ENCODE measurements around the gene ITGA6.
"Not testable (repeated sequence)": the region's sequence is repeated elsewhere in the genome, so short reads cannot be mapped to it uniquely, and the experiment has no call there.

ITGA6 gene

DNA sequence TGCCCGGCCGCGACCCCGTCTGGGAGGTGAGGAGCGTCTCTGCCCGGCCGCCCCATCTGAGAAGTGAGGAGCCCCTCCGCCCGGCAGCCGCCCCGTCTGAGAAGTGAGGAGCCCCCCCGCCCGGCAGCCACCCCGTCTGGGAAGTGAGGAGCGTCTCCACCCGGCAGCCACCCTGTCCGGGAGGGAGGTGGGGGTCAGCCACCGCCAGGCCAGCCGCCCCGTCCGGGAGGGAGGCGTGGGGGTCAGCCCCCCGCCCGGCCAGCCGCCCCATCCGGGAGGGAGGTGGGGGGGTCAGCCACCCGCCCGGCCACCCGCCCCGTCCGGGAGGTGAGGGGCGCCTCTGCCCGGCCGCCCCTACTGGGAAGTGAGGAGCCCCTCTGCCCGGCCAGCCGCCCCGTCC lies 110.5 kb downstream of the ITGA6 start:
- H3K9me3 ChIP-seq (ENCODE audit: control insufficient read depth, low read length): peaks cover 20% of the 10 kb centered on the region
- H3K4me3 ChIP-seq (ENCODE audit: low read length): not testable (repeated sequence)

DNA sequence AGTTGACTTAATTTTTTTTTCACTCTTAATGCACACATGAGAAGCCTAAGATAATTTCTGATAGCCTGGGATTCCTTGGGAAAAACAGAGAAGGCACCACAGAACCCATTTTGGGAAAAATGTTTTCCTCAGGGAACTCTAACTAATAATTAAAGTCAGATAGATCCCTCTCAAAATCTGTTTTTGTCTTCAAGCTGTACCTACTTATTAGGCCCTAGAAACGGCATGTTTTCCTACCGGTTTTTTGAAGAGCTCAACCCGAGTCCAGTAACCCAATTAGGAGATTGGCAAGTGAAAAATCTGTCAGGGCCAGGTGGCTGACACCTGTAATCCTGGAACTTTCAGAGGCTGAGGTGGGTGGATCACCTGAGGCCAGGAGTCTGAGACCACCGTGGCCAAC lies 112.4 kb downstream of the ITGA6 start:
- no peak for DNase-seq (ENCODE audit: low read depth)
- H3K9me3 ChIP-seq (ENCODE audit: control insufficient read depth, low read length): peaks cover 11% of the 10 kb centered on the region

More for the DNA sequence above, 110.5 kb downstream of the ITGA6 start:
- H3K9ac ChIP-seq (ENCODE audit: low read length); H3K36me3 ChIP-seq (ENCODE audit: control insufficient read depth, insufficient read depth, low read length, severe bottlenecking); H3K4me1 ChIP-seq (ENCODE audit: control insufficient read depth, insufficient read depth, low read length); H3K27me3 ChIP-seq (replicated peaks; ENCODE audit: control insufficient read depth, insufficient read depth, low read length); DNase-seq (ENCODE audit: low read depth): not testable (repeated sequence)

DNA sequence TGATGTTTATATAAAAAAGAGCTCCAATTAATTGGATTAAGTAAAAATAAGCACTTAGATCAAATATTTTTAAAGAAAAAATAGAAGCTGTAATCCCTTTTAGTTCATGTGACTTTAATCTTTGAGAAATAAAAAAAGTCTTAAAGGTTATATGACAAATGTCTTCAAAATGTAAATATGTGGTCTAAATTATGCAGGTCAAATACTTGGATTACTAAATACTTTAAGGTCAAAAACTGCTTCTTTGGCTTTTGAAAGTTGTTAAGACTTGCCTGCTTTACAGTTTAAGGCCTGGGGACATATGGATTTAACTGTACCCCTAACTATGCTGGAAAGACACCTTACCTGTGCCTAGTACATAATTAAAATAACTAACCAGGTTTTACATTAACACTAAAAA lies 113.0 kb downstream of the ITGA6 start:
- H3K36me3 ChIP-seq (ENCODE audit: control insufficient read depth, insufficient read depth, low read length, severe bottlenecking): no peaks in the 10 kb centered on the region
- H3K4me1 ChIP-seq (ENCODE audit: control insufficient read depth, insufficient read depth, low read length): no peaks in the 10 kb centered on the region
- H3K9me3 ChIP-seq (ENCODE audit: control insufficient read depth, low read length): peaks cover 11% of the 10 kb centered on the region
- DNase-seq (ENCODE audit: low read depth): peak; percentile 41
- no peak overlapping the region for H3K9ac ChIP-seq (ENCODE audit: low read length)
- no peak overlapping the region for H3K4me3 ChIP-seq (ENCODE audit: low read length)
- H3K27me3 ChIP-seq (replicated peaks; ENCODE audit: control insufficient read depth, insufficient read depth, low read length): no peaks in the 10 kb centered on the region

More for the DNA sequence above, 112.4 kb downstream of the ITGA6 start:
- no peak overlapping the region for H3K4me3 ChIP-seq (ENCODE audit: low read length)
- H3K36me3 ChIP-seq (ENCODE audit: control insufficient read depth, insufficient read depth, low read length, severe bottlenecking): no peaks in the 10 kb centered on the region
- no peaks in the 10 kb centered on the region for H3K27me3 ChIP-seq (replicated peaks; ENCODE audit: control insufficient read depth, insufficient read depth, low read length)
- H3K9ac ChIP-seq (ENCODE audit: low read length): no peak overlapping the region
- H3K4me1 ChIP-seq (ENCODE audit: control insufficient read depth, insufficient read depth, low read length): no peaks in the 10 kb centered on the region

DNA sequence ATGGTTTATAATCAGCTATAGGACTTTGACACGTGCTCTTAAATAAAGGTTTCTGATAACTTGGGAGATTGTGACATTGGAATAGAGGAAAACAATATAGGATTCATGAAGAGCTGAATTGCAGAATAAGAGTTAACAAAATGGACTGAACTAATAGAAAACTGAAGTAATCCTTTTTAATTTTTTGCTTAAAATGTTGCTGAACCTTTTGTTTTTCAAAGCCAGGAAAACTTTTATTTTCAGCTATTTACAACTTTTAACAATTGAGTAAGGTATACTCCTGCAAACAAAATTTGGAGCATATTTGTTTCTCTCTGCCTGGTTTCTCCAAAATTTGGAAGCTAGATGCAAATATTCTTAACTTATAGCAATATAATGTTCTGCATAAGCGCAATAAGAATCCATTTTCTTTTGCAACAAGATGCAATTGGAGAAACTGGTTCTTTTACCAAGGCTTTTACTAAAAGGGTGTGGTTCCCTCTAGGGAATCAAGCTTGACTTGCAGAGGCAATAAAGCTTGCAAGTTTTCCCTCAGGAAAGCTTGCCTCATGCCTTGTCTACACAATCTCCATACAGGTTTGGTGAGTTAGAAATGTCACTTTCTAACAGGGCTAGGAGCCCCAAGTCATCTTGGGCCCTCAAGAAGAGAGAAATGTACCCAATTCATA lies 118.2 kb downstream of the ITGA6 start:
- H3K9me3 ChIP-seq (ENCODE audit: control insufficient read depth, low read length): no peaks in the 10 kb centered on the region

DNA sequence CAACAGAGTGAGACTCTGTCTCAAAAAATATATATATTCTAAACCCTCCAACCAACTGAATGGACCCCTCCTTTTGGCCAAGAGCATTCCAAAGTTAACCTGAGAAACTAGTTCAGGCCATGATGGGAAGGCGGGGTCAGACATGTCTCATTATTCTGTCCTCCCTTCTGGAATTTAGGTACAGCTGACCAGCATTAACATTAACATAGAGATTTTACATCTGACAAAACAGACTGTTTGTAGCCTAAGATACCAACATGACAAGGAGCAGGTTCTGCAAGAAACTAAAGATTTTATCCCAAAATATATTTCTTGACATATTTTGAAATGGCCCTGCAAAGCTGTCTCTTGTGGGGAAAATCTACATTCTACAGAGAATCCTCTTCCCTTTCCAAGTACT lies 121.7 kb downstream of the ITGA6 start:
- no peaks in the 10 kb centered on the region for H3K36me3 ChIP-seq (ENCODE audit: control insufficient read depth, insufficient read depth, low read length, severe bottlenecking)
- no peak for DNase-seq (ENCODE audit: low read depth)
- H3K4me1 ChIP-seq (ENCODE audit: control insufficient read depth, insufficient read depth, low read length): peaks cover 35% of the 10 kb centered on the region
- no peak overlapping the region for H3K9ac ChIP-seq (ENCODE audit: low read length)
- H3K4me3 ChIP-seq (ENCODE audit: low read length): no peak overlapping the region
- H3K27me3 ChIP-seq (replicated peaks; ENCODE audit: control insufficient read depth, insufficient read depth, low read length): no peaks in the 10 kb centered on the region
- H3K9me3 ChIP-seq (ENCODE audit: control insufficient read depth, low read length): no peaks in the 10 kb centered on the region

More for the DNA sequence above, 118.2 kb downstream of the ITGA6 start:
- DNase-seq (ENCODE audit: low read depth): peak; percentile 75
- H3K4me1 ChIP-seq (ENCODE audit: control insufficient read depth, insufficient read depth, low read length): peaks cover 7% of the 10 kb centered on the region
- H3K36me3 ChIP-seq (ENCODE audit: control insufficient read depth, insufficient read depth, low read length, severe bottlenecking): no peaks in the 10 kb centered on the region
- H3K4me3 ChIP-seq (ENCODE audit: low read length): no peak overlapping the region
- no peaks in the 10 kb centered on the region for H3K27me3 ChIP-seq (replicated peaks; ENCODE audit: control insufficient read depth, insufficient read depth, low read length)
- H3K9ac ChIP-seq (ENCODE audit: low read length): no peak overlapping the region

DNA sequence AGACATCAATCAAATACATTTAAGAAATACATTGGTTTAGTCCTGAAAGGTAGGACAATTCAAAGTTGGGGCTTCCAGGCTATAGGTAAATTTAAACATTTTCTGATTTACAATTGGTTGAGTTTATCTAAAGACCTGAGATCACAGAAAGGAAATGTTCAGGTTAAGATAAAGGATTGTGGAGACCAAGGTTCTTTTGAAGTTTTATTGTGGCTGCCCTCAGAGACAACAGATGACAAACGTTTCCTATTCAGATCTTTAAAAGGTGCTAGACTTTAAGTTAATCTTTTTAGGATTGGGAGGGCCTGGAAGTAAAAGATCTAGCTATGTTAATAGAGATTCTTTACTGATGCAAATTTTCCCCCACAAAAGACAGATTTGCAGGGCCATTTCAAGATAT lies 122.4 kb downstream of the ITGA6 start:
- H3K9ac ChIP-seq (ENCODE audit: low read length); H3K27me3 ChIP-seq (replicated peaks; ENCODE audit: control insufficient read depth, insufficient read depth, low read length); H3K36me3 ChIP-seq (ENCODE audit: control insufficient read depth, insufficient read depth, low read length, severe bottlenecking); H3K9me3 ChIP-seq (ENCODE audit: control insufficient read depth, low read length); DNase-seq (ENCODE audit: low read depth); H3K4me3 ChIP-seq (ENCODE audit: low read length): not testable (repeated sequence)
- H3K4me1 ChIP-seq (ENCODE audit: control insufficient read depth, insufficient read depth, low read length): peaks cover 37% of the 10 kb centered on the region

DNA sequence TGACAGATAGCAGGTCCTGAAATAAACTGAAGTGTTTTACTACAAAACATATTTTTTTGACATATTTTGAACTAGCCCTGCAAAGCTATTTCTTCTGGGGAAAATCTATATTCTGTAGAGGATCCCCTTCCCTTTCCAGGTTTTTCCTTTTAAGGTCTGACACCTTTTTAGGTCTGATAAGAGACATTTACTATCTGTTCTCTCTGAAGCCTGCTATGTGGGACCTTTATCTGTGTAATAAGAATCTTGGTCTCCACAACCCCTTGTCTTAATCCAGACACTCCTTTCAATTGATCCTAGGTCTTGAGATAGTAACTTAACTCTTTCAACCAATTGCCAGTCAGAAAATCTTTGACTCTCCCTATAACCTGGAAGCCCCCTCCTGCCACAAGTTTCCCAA lies 123.0 kb downstream of the ITGA6 start:
- Histone ChIP-seq H3K36me3 (ENCODE audit: control insufficient read depth, insufficient read depth, low read length, severe bottlenecking) (no peaks in the 10 kb centered on the region), H3K4me3 (ENCODE audit: low read length) (no peak overlapping the region), H3K27me3 (replicated peaks; ENCODE audit: control insufficient read depth, insufficient read depth, low read length) (no peaks in the 10 kb centered on the region), H3K9ac (ENCODE audit: low read length) (peak overlapping the region; percentile 75), H3K4me1 (ENCODE audit: control insufficient read depth, insufficient read depth, low read length) (peaks cover 42% of the 10 kb centered on the region), H3K9me3 (ENCODE audit: control insufficient read depth, low read length) (no peaks in the 10 kb centered on the region)
- DNase-seq (ENCODE audit: low read depth): no peak

DNA sequence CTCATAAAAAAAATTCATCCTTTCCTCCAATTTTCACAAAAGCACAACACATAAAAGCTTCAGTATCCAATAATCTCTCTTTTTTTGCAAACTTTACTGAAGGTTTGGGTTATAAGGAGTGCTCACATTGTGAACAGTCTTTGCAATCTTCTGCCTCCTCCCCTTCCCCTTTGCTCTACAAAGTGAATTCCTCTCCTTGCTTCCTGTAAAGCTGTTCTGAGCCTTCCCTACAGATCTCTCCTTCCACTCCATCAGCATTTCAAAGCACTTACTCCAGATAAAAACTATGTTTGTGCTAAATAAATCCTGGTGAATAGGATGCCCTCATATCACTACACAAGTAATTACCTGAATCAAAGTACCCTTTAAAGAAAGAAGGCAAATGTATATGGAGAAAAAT lies 123.9 kb downstream of the ITGA6 start:
- peak; percentile 46 for DNase-seq (ENCODE audit: low read depth)
- H3K4me3 ChIP-seq (ENCODE audit: low read length): peak overlapping the region; percentile 48
- no peaks in the 10 kb centered on the region for H3K36me3 ChIP-seq (ENCODE audit: control insufficient read depth, insufficient read depth, low read length, severe bottlenecking)
- no peaks in the 10 kb centered on the region for H3K27me3 ChIP-seq (replicated peaks; ENCODE audit: control insufficient read depth, insufficient read depth, low read length)
- no peaks in the 10 kb centered on the region for H3K9me3 ChIP-seq (ENCODE audit: control insufficient read depth, low read length)
- peaks cover 36% of the 10 kb centered on the region for H3K4me1 ChIP-seq (ENCODE audit: control insufficient read depth, insufficient read depth, low read length)
- peak overlapping the region; percentile 75 for H3K9ac ChIP-seq (ENCODE audit: low read length)

DNA sequence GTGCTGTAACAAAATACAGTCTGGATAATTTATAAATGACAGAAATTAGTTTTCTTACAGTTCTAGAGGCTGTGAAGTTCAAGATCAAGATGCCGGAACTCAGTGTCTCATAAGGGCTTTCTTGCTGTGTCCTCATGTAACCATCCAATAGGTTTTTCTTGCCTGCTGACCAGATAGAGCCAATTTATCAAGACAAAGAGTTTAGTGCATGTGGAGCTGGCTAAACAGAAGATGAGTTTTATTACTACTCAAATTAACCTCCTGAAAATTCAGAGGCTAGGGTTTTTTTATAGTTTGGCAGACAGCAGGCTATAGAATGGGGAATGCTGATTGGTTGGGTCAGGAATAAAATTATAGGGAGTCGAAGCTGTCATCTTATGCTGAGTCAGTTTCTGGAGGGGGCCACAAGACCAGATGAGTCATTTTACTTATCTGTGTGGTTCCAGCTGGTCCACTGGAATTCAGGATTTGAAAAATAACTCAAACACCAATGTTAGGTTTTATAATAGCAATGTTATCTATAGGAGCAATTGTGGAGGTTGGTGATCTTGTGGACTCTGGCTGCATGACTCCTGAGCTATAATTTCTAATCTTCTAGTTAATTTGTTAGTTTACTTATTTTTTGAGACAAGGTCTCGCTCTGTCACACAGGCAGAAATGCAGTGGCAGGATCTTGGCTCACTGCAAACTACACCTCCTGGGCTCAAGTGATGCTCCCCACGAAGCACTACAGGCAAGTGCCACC lies 125.3 kb downstream of the ITGA6 start:
- DNase-seq (ENCODE audit: low read depth): peak; percentile 50
- no peak overlapping the region for H3K4me3 ChIP-seq (ENCODE audit: low read length)

DNA sequence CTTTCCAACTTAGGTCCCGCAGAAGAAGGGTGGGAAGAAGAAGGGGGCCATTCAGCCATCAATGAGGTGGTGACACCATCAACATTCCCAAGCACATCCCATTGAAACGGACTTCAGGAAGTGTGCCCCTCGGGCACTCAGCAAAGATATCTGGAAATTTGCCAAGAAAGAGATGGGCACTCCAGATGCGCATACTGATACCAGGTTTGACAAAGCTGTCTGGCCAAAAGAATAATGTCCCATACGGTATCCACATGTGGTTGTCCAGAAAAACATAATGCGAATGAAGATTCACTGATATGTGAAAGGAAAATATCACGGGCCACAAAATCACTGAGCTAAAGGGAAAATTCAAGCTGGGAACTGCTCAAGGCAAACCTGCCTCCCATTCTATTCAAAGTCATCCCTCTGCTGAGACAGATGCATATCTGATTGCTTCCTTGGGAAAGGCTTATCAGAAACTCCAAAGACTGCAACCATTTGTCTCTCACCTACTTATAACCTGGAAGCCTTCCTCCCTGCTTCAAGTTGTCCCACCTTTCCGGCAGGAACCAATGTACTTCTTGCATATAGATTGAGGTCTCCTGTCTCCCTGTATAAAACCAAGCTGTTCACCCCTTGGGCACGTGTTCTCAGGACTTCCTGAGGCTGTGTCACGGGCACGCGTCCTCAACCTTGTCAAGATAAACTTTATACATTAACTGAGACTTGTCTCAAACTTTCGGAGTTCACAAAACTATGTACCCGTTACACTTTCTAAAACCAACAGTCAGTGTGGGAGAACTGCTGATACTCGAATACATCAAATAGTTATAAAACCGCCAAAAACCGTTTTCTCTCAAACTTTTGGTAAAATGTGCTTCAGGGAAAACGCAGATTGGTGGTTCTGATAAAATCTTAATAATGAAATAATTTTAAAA lies 127.2 kb downstream of the ITGA6 start:
- peak overlapping the region; percentile 93 for H3K4me3 ChIP-seq (ENCODE audit: low read length)
- H3K36me3 ChIP-seq (ENCODE audit: control insufficient read depth, insufficient read depth, low read length, severe bottlenecking): no peaks in the 10 kb centered on the region
- H3K4me1 ChIP-seq (ENCODE audit: control insufficient read depth, insufficient read depth, low read length): peaks cover 46% of the 10 kb centered on the region
- no peaks in the 10 kb centered on the region for H3K9me3 ChIP-seq (ENCODE audit: control insufficient read depth, low read length)
- DNase-seq (ENCODE audit: low read depth): no peak
- H3K27me3 ChIP-seq (replicated peaks; ENCODE audit: control insufficient read depth, insufficient read depth, low read length): no peaks in the 10 kb centered on the region
- H3K9ac ChIP-seq (ENCODE audit: low read length): peak overlapping the region; percentile 76

More for the DNA sequence above, 125.3 kb downstream of the ITGA6 start:
- Histone ChIP-seq H3K4me1 (ENCODE audit: control insufficient read depth, insufficient read depth, low read length) (peaks cover 46% of the 10 kb centered on the region), H3K36me3 (ENCODE audit: control insufficient read depth, insufficient read depth, low read length, severe bottlenecking) (no peaks in the 10 kb centered on the region), H3K9me3 (ENCODE audit: control insufficient read depth, low read length) (no peaks in the 10 kb centered on the region), H3K27me3 (replicated peaks; ENCODE audit: control insufficient read depth, insufficient read depth, low read length) (no peaks in the 10 kb centered on the region), H3K9ac (ENCODE audit: low read length) (no peak overlapping the region)

DNA sequence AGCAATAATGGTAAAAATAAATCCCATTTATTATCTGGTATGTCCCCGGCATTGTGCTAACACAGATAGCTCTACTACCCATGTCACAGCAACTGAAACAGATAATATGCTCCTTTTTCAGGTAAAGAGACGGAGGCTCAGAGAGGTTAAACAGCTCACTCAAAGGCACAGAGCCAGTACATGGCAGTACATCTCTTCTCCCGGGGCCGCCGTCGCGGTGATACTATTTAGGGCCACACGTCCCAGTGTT lies 127.8 kb downstream of the ITGA6 start:
- Histone ChIP-seq H3K9ac (ENCODE audit: low read length) (peak overlapping the region; percentile 76), H3K36me3 (ENCODE audit: control insufficient read depth, insufficient read depth, low read length, severe bottlenecking) (peaks cover 2% of the 10 kb centered on the region), H3K4me1 (ENCODE audit: control insufficient read depth, insufficient read depth, low read length) (peaks cover 46% of the 10 kb centered on the region), H3K27me3 (replicated peaks; ENCODE audit: control insufficient read depth, insufficient read depth, low read length) (no peaks in the 10 kb centered on the region), H3K9me3 (ENCODE audit: control insufficient read depth, low read length) (no peaks in the 10 kb centered on the region), H3K4me3 (ENCODE audit: low read length) (peak overlapping the region; percentile 93)
- no peak for DNase-seq (ENCODE audit: low read depth)

Data from adipocyte (in vitro differentiated cells).